Activated T-cell treated with anti-CD3 and anti-CD28 coated beads, Interleukin-2, amount 50 U/mL, for 72 hours (primary cell): ENCODE data around the gene KLC4. TPM values are rescaled to one million over a fixed set of nuclear protein-coding genes. Genes with fewer than 3 reads are reported as not detected.

Experiments used
- ATAC-seq, 2 donors: fragments of 150-1000 bp; cut with Tn5 transposase; replicated peaks in 1 of 2; 2 replicates each; pipeline ENCODE4 v1.10.0; 2021; ENCODE audit warnings: moderate library complexity in 2 of 2, mild to moderate bottlenecking in 1 of 2
- DNase-seq, 2 donors: peaks; one replicate each; pipeline ENCODE4 v3.0.0; 2021 to 2022; ENCODE audit warnings: mixed read lengths in 1 of 2
- H3K27ac Mint-ChIP-seq: one replicate; pipeline ENCODE4 v1.8.0; 2022; ENCODE audit warnings: mild to moderate bottlenecking, moderate library complexity, mixed read lengths
- H3K27me3 Mint-ChIP-seq: one replicate; pipeline ENCODE4 v1.8.0; 2022; ENCODE audit warnings: low read depth, mixed read lengths
- H3K36me3 Mint-ChIP-seq, 2 donors: one replicate each; pipeline ENCODE4 v1.8.0; 2022; ENCODE audit warnings: mixed read lengths in 2 of 2, mild to moderate bottlenecking in 1 of 2; ENCODE audit not compliant: insufficient read depth in 2 of 2
- H3K4me1 Mint-ChIP-seq: one replicate; pipeline ENCODE4 v1.8.0; 2022; ENCODE audit warnings: low read depth, mixed read lengths
- H3K4me3 Mint-ChIP-seq, 2 donors: one replicate each; pipeline ENCODE4 v1.8.0; 2022; ENCODE audit warnings: mild to moderate bottlenecking in 2 of 2, mixed read lengths in 2 of 2, moderate library complexity in 2 of 2
- H3K9me3 Mint-ChIP-seq, 2 donors: one replicate each; pipeline ENCODE4 v1.8.0; 2022; ENCODE audit warnings: mixed read lengths in 2 of 2
- total RNA-seq, 2 donors: library from RNA; stranded (reverse); gene quantifications; one replicate each; pipeline ENCODE4 v1.2.3, GENCODE V29; 2022

KLC4 gene
- total RNA-seq, 2 donors from 2014 or later = 36.9 to 37.4 TPM

GRCh38 chr6:43120101-43120763, 60.8 kb downstream of the KLC4 start:
- H3K9me3 Mint-ChIP-seq = no peaks in the 10 kb centered on the region
- H3K4me3 Mint-ChIP-seq = no peak overlapping the region
- H3K4me1 Mint-ChIP-seq = no peaks in the 10 kb centered on the region
- DNase-seq (no peak), ATAC-seq (no peak)
- H3K27ac Mint-ChIP-seq = no peak overlapping the region
- H3K27me3 Mint-ChIP-seq = no peaks in the 10 kb centered on the region
- no peaks in the 10 kb centered on the region for H3K36me3 Mint-ChIP-seq

- no peak for ATAC-seq
- H3K36me3 Mint-ChIP-seq = no peaks in the 10 kb centered on the region
- no peaks in the 10 kb centered on the region for H3K4me1 Mint-ChIP-seq
- no peaks in the 10 kb centered on the region for H3K27me3 Mint-ChIP-seq
- H3K4me3 Mint-ChIP-seq = no peak overlapping the region
- no peaks in the 10 kb centered on the region for H3K9me3 Mint-ChIP-seq
- DNase-seq = no peak
- no peak overlapping the region for H3K27ac Mint-ChIP-seq
Measured at GRCh38 chr6:43120944-43121913, 61.8 kb downstream of the KLC4 start.

GRCh38 chr6:43122146-43122545, 62.7 kb downstream of the KLC4 start:
- H3K9me3 Mint-ChIP-seq = no peaks in the 10 kb centered on the region
- H3K36me3 Mint-ChIP-seq = no peaks in the 10 kb centered on the region
- H3K4me3 Mint-ChIP-seq = no peak overlapping the region
- H3K27ac Mint-ChIP-seq = no peak overlapping the region
- H3K4me1 Mint-ChIP-seq = no peaks in the 10 kb centered on the region
- H3K27me3 Mint-ChIP-seq = no peaks in the 10 kb centered on the region
- no peak for DNase-seq
- ATAC-seq = no peak

- Mint-ChIP-seq H3K4me1 (no peaks in the 10 kb centered on the region), H3K36me3 (no peaks in the 10 kb centered on the region), H3K27me3 (no peaks in the 10 kb centered on the region), H3K9me3 (no peaks in the 10 kb centered on the region), H3K27ac (no peak overlapping the region), H3K4me3 (no peak overlapping the region)
- ATAC-seq (no peak), DNase-seq (no peak)
Measured at GRCh38 chr6:43123461-43124314, 64.3 kb downstream of the KLC4 start.

GRCh38 chr6:43124481-43124880, 65.0 kb downstream of the KLC4 start:
- Mint-ChIP-seq H3K36me3 (no peaks in the 10 kb centered on the region), H3K27me3 (no peaks in the 10 kb centered on the region), H3K27ac (no peak overlapping the region), H3K4me1 (no peaks in the 10 kb centered on the region), H3K4me3 (no peak overlapping the region), H3K9me3 (no peaks in the 10 kb centered on the region)
- DNase-seq = no peak
- ATAC-seq = no peak

Other genes with a start within 250 kb of the KLC4 start
- gene RPL7L1, start 180.0 kb upstream of the KLC4 start, total RNA-seq = 100 to 1,000 TPM; 116 to 117 TPM
- not detected for gene PTCRA, start 143.6 kb upstream of the KLC4 start, total RNA-seq
- gene CNPY3, start 130.2 kb upstream of the KLC4 start, total RNA-seq = 10 to 100 TPM; 37.3 to 46.1 TPM
- under 1 TPM; 0.69 to 0.70 TPM for gene GNMT, start 98.9 kb upstream of the KLC4 start, total RNA-seq
- gene PEX6, start 80.5 kb upstream of the KLC4 start, total RNA-seq = 10 to 100 TPM; 28.0 to 31.5 TPM
- gene PPP2R5D, start 75.1 kb upstream of the KLC4 start, total RNA-seq = 10 to 100 TPM; 51.3 to 60.5 TPM
- gene MEA1, start 45.7 kb upstream of the KLC4 start, total RNA-seq = 10 to 100 TPM; 42.1 to 53.7 TPM
- gene KLHDC3, start 45.4 kb upstream of the KLC4 start, total RNA-seq = 10 to 100 TPM; 62.5 to 68.9 TPM
- gene RRP36, start 38.0 kb upstream of the KLC4 start, total RNA-seq = 10 to 100 TPM; 43.4 to 54.2 TPM
- 10 to 100 TPM; 16.8 to 19.7 TPM for gene CUL7, start 5.8 kb upstream of the KLC4 start, total RNA-seq
- 10 to 100 TPM; 85.0 to 85.7 TPM for gene MRPL2, start 197 bp upstream of the KLC4 start, total RNA-seq
- gene PTK7, start 16.7 kb downstream of the KLC4 start, total RNA-seq = 1 to 10 TPM; 2.8 to 7.8 TPM
- 10 to 100 TPM; 44.2 to 46.1 TPM for gene SRF, start 111.6 kb downstream of the KLC4 start, total RNA-seq
- 10 to 100 TPM; 60.7 to 62.0 TPM for gene CUL9, start 122.6 kb downstream of the KLC4 start, total RNA-seq
- gene DNPH1, start 169.8 kb downstream of the KLC4 start, total RNA-seq = 10 to 100 TPM; 38.3 to 42.3 TPM
- 1 to 10 TPM; 1.1 to 1.2 TPM for gene TTBK1, start 183.8 kb downstream of the KLC4 start, total RNA-seq
- not detected for gene SLC22A7, start 238.6 kb downstream of the KLC4 start, total RNA-seq
- gene CRIP3, start 249.2 kb downstream of the KLC4 start, total RNA-seq = under 1 TPM; 0.82 to 0.90 TPM